ENCODE data around the gene STARD9.

DNA sequence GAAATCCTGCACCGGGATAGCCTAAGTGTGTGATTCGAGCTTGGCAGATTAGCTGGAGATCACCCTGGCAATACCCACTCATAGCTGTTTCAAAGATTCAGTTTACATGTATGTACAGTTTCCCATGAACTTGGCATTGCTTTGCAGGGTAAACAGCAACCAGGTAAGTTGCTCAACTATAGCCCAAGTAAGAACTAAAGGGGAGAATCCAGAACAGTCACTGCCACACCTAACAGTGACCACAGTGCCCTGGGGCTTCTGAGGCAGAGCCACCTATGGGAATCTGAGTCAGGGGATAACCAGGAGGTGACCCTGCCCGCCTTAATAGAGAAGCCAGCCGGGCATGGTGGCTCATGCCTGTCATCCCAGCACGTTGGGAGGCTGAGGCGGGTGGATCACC is 145.6 kb downstream of the STARD9 start:
- TF ChIP-seq EZH2 (IDR thresholded peaks at IDR 0.05; ENCODE audit: insufficient read depth, poor library complexity, severe bottlenecking) = no peak
- TF ChIP-seq EZH2phosphoT487 (IDR thresholded peaks at IDR 0.05; ENCODE audit: insufficient read depth, low read depth) = no peak

Measured in GM23248 (cell line).